Measurements from ENCODE around the gene STXBP6.
"Not testable (repeated sequence)": the region's sequence is repeated elsewhere in the genome, so short reads cannot be mapped to it uniquely, and the experiment has no call there.

Gene STXBP6

GRCh38 chr14:24828486-24828885 is 221.5 kb downstream of the STXBP6 start:
- no peak for DNase-seq (ENCODE audit: low spot score)

DNA sequence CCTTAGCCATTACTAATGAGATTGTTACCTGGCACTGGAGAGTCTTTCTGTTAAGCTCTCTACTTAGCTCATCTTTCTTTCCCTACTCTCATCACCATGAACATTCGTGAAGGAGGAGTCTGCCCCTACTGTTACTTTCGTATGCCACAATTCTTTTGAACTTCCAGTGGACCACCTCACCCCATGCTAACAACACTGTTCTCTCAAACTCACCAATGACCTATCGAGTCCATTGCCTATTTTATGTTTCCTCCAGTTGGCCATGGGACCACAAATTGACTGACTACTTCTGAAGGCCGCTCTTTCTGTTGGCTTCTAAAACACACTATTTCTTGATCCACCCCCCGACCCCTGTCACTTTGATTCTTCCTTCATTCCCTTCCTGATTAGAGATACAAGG is 223.6 kb downstream of the STXBP6 start:
- no peak for DNase-seq (ENCODE audit: low spot score)

DNA sequence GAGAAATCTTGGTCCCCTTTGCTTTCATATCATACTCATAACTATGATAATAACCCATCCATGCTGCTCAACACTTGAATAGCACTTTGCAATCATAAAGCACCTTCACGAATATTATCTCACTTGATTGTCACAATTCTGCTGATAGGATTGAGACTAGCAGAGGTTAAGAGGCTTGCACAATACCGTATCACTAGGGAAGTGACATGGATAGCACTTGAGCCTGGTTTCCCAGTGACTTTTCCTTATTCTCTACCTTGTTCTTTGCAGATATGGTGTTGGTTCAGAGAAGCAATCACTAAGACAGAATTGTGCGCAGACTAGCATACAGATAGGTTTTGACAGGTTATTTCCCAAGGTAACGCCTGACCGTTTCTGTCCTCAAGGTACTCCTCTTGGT is 229.3 kb downstream of the STXBP6 start:
- no peak for DNase-seq (ENCODE audit: low spot score)

GRCh38 chr14:24818823-24819341 is 231.1 kb downstream of the STXBP6 start:
- no peak for DNase-seq (ENCODE audit: low spot score)

GRCh38 chr14:24818058-24818822 is 231.7 kb downstream of the STXBP6 start:
- DNase-seq (ENCODE audit: low spot score), result no peak

- DNase-seq (ENCODE audit: low spot score), result no peak
Measured at GRCh38 chr14:24817212-24818057, 232.5 kb downstream of the STXBP6 start.

- DNase-seq (ENCODE audit: low spot score), result no peak
Measured at GRCh38 chr14:24816929-24817211, 233.1 kb downstream of the STXBP6 start.

DNA sequence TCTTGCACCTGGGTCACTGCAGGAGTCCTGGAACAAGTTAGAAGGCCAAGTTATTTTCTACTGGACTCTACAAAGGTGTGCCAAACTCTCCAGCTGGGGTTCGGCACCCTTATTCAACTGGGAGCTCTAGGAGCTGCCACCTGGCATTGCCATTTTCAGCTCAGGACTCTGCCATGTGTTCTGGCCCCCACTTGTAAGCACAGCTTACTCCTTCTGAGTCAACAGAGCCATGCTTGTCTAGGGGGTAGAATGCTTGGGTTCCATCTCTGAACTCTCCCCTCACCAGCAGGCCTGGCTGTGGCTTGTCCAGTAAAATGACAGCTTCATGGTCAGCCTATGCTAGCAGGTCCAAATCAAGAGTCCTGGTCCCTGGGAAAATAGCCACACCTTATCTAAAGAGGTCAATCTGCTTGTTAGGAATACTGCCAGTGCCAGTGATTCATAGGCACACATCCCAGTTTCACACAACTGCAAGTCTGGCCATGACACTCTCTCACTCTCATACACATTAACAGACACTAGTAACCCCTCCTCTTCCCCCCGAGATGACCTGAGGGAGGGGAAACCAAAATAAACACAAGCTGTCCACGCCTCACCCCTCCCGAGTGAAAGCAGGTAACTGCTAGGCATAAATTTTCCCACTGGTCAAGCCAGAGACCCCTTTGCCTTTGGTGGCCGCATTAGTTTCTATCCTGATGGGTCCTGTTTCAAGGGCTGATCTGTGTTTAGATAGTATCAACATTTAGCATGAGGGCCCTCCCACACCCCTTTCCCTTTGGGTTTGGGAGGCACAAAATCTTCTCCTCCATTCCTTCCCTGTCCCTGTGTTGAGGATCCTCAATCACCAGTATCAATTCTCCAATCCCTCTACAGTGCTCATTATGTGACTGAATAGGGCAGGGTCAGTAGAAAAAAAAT is 233.7 kb downstream of the STXBP6 start:
- no peak for DNase-seq (ENCODE audit: low spot score)

GRCh38 chr14:24815543-24815942 is 234.4 kb downstream of the STXBP6 start:
- no peak for DNase-seq (ENCODE audit: low spot score)

DNA sequence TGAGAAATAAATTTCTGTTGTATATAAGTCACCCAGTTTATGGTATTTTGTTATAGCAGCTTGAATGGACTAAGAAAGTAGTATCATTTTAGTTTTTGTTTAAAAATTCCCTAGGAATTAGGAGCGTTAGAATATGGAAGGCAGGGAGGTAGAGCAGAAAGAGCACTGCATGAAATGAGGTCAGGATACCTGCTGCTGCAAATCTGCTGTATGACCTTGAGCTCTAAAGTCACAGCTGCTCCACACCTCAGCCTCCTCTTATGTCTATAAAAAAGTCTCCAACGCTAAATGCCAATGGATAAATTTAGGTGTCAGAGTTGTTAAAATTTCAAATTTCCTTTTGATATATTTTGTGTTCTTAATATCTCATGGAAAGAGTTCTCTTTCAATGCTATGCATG is 235.0 kb downstream of the STXBP6 start:
- no peak for DNase-seq (ENCODE audit: low spot score)

GRCh38 chr14:24814346-24814745 is 235.6 kb downstream of the STXBP6 start:
- DNase-seq (ENCODE audit: low spot score), result no peak

GRCh38 chr14:24813819-24814259 is 236.1 kb downstream of the STXBP6 start:
- no peak for DNase-seq (ENCODE audit: low spot score)

GRCh38 chr14:24813089-24813815 is 236.7 kb downstream of the STXBP6 start:
- no peak for DNase-seq (ENCODE audit: low spot score)

- DNase-seq (ENCODE audit: low spot score), result no peak
Measured at GRCh38 chr14:24809135-24809534, 240.8 kb downstream of the STXBP6 start.

DNA sequence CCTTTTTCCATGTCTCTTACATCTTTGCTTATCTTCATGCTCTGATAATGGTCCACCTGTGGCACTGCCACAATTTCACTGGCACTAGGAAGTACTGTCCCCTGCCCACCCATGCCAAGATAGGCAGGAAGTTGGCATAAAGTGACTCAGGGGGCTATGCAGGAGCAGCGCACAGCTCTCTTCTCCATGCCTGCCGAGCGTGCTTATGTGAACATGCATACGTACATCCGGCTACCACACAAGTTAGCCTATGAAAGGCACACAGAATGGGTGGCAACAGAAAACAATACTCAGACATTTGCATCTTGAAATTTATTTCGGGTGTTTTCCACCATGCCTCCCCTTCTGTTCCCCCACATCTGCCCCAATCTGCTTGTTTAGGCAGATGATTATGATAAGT is 241.5 kb downstream of the STXBP6 start:
- DNase-seq (ENCODE audit: low spot score), result no peak

DNA sequence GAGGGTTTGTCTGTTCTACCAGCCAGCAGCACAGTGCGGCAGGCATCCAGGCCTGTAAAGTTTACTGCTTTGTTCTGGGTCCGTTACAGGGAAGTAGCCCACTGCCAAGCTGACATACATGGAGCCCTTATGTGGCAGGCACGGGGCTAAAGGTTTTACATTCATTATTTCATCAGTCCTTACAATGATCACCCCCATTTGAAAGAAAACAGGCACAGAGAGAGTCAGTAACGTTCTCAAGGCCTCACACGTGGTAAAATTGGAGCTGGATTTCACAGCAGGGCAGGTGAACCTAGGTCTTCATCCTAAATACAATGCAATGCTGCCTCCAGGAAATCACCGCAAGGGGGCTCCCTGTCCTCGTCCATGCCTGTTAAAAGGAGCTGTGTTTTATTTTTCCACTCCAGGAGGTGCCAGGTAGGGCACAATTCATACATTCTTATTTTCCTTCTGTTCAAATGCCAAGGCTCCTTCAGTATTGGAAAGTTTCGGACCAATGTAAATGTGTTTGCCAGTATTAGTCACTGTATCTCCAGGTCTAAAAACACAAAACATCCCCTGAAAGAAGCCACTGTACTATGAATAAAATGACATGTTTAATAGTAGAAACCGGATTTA is 243.8 kb downstream of the STXBP6 start:
- DNase-seq (ENCODE audit: low spot score), result peak; percentile 37

DNA sequence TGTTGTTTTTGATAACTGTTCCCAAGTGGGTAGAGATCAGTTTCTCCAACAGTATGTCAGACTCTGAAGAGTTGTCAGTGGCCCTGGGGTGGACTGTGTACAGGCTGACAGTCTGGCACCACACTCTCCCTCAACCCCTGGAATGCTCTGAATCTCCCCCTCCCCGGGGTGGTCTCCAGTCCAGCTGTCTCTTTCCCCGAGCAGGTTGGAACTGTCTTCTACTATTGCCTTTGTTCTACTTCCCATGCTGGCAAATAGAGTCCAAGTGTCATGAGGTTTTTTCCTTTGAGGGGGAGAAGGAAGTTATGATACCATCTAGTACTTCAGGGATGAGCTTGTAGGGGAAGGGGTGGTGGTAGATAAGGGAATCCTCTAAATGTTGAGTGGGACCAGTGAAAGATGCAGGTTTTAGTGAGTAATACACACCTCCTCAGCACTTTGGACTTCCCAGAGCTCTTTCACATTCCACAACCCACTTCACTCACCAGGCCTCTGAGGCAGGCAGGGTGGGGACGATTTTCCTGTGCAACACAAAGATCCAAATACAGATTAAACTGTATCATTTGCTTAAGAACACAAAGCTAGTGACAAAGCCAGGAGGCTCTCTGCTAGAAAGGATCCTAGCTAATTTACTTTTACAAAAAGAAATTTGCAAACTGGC is 245.3 kb downstream of the STXBP6 start:
- DNase-seq (ENCODE audit: low spot score), result no peak

- no peak for DNase-seq (ENCODE audit: low spot score)
Measured at GRCh38 chr14:24803933-24804494, 245.9 kb downstream of the STXBP6 start.

DNA sequence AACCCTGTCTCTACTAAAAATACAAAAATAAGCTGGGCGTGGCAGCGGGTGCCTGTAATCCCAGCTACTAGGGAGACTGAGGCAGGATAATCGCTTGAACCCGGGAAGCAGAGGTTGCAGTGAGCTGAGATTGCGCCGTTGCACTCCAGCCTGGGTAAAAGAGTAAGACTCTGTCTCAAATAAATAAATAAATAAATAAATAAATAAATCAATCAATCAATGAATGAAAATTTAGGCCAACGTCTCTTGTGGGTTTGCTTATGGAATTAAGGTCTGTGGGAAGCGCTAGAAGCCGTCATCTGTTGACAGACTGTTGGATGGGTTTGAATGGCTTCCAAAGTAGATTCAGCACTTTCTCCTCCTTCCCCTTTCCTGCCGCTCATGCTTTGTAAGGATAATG is 246.5 kb downstream of the STXBP6 start:
- not testable (repeated sequence) for DNase-seq (ENCODE audit: low spot score)

- no peak for DNase-seq (ENCODE audit: low spot score)
Measured at GRCh38 chr14:24802236-24802635, 247.7 kb downstream of the STXBP6 start.

Measured in activated CD4-positive, alpha-beta T cell treated with anti-CD3 and anti-CD28 coated beads, Interleukin-2, Interleukin-4, amounts not matched to agents 100 ng/mL and 50 ng/mL, durations not matched to agents 16 hours and 8 hours (primary cell).